DOHH2 (cell line): ENCODE data around the gene CD3D.
A peak's percentile ranks its signal among the peaks of the same experiment; 100 is the strongest.

Experiments used
- H3F3A ChIP-seq: fragments of 200-600 bp; sonication (generic), shearing (Covaris generic); 2 replicates; pipeline ENCODE4 v1.6.0; 2016; ENCODE audit warnings: antibody characterized with exemption, mild to moderate bottlenecking; ENCODE audit not compliant: control insufficient read depth, insufficient read depth
- H3K27ac ChIP-seq: fragments of 200-600 bp; sonication (generic); 2 replicates; pipeline ENCODE4 v1.5.1; 2014; ENCODE audit warnings: low read depth, mild to moderate bottlenecking, low read length, moderate library complexity
- H3K27me3 ChIP-seq: fragments of 200-600 bp; sonication (generic); 2 replicates; pipeline ENCODE4 v1.6.1; 2014; ENCODE audit warnings: mild to moderate bottlenecking, low read length, mixed read lengths; ENCODE audit not compliant: control insufficient read depth
- H3K36me3 ChIP-seq: fragments of 200-600 bp; sonication (generic); 2 replicates; pipeline ENCODE4 v1.6.1; 2014; ENCODE audit warnings: mild to moderate bottlenecking, low read length, moderate library complexity, mixed read lengths; ENCODE audit not compliant: control insufficient read depth
- H3K4me1 ChIP-seq: fragments of 200-600 bp; sonication (generic); 2 replicates; pipeline ENCODE4 v1.6.1; 2014; ENCODE audit warnings: mild to moderate bottlenecking, low read length, mixed read lengths; ENCODE audit not compliant: control insufficient read depth
- H3K4me2 ChIP-seq: fragments of 200-600 bp; sonication (generic); 2 replicates; pipeline ENCODE4 v1.6.0; 2014; ENCODE audit warnings: mild to moderate bottlenecking, low read length, moderate library complexity
- H3K4me3 ChIP-seq: fragments of 200-600 bp; sonication (generic); 2 replicates; pipeline ENCODE4 v1.5.1; 2014; ENCODE audit warnings: mild to moderate bottlenecking, low read length, mixed read lengths
- H3K79me2 ChIP-seq: fragments of 200-600 bp; sonication (generic); 2 replicates; pipeline ENCODE4 v1.6.1; 2014; ENCODE audit warnings: mild to moderate bottlenecking, low read length, mixed read lengths; ENCODE audit not compliant: control insufficient read depth
- H3K9me2 ChIP-seq: fragments of 200-600 bp; sonication (generic); replicated peaks from 2 replicates; pipeline ENCODE4 v1.6.1; 2014; ENCODE audit warnings: mild to moderate bottlenecking, low read length, mixed read lengths; ENCODE audit not compliant: control insufficient read depth
- H3K9me3 ChIP-seq: fragments of 200-600 bp; sonication (generic); 2 replicates; pipeline ENCODE4 v1.6.1; 2014; ENCODE audit warnings: antibody characterized with exemption, low read length, mixed read lengths; ENCODE audit not compliant: control insufficient read depth, insufficient read depth
- H4K20me1 ChIP-seq: fragments of 200-600 bp; sonication (generic); 2 replicates; pipeline ENCODE4 v1.6.0; 2014; ENCODE audit warnings: low read depth, mild to moderate bottlenecking, antibody characterized with exemption, low read length, moderate library complexity; ENCODE audit not compliant: control insufficient read depth, insufficient read depth
- CTCF ChIP-seq: fragments of 200-600 bp; sonication (generic); IDR thresholded peaks from one replicate; pipeline ENCODE4 v1.5.1; 2014; ENCODE audit warnings: antibody characterized with exemption, mild to moderate bottlenecking, low read depth, low read length; ENCODE audit not compliant: poor library complexity, severe bottlenecking
- EZH2phosphoT487 ChIP-seq: fragments of 200-600 bp; sonication (generic); IDR thresholded peaks from 2 replicates; pipeline ENCODE4 v1.6.1; 2017; ENCODE audit warnings: borderline replicate concordance, mild to moderate bottlenecking, antibody characterized with exemption, low read length, moderate library complexity, mixed read lengths

Gene CD3D

GRCh38 chr11:118340449-118340848, 2.1 kb downstream of the CD3D start:
- H3K4me1 ChIP-seq = peaks cover 20% of the 10 kb centered on the region
- TF ChIP-seq EZH2phosphoT487 (no peak), CTCF (no peak)

GRCh38 chr11:118339281-118339961, 3.1 kb downstream of the CD3D start:
- Histone ChIP-seq H3K4me3 (no peak overlapping the region), H3K9me2 (no peaks in the 10 kb centered on the region), H3K4me2 (no peak overlapping the region), H3K79me2 (no peaks in the 10 kb centered on the region), H3K27ac (no peak overlapping the region), H3K36me3 (no peaks in the 10 kb centered on the region), H3F3A (peaks cover 3% of the 10 kb centered on the region; the same call in 1 of the 2 replicates), H4K20me1 (no peaks in the 10 kb centered on the region), H3K4me1 (peaks cover 18% of the 10 kb centered on the region), H3K9me3 (no peaks in the 10 kb centered on the region), H3K27me3 (no peaks in the 10 kb centered on the region)
- TF ChIP-seq EZH2phosphoT487 (no peak), CTCF (no peak)

More at GRCh38 chr11:118340449-118340848, 2.1 kb downstream of the CD3D start:
- Histone ChIP-seq H3K27ac (no peak overlapping the region), H3F3A (no peaks in the 10 kb centered on the region), H3K36me3 (no peaks in the 10 kb centered on the region), H3K79me2 (no peaks in the 10 kb centered on the region), H3K9me2 (no peaks in the 10 kb centered on the region), H3K4me2 (no peak overlapping the region), H3K9me3 (no peaks in the 10 kb centered on the region), H4K20me1 (no peaks in the 10 kb centered on the region), H3K4me3 (no peak overlapping the region), H3K27me3 (no peaks in the 10 kb centered on the region)

GRCh38 chr11:118338637-118339061, 3.9 kb downstream of the CD3D start:
- H3F3A ChIP-seq = peaks cover 3% of the 10 kb centered on the region; the same call in 1 of the 2 replicates
- no peak overlapping the region for H3K27ac ChIP-seq
- H3K9me3 ChIP-seq = no peaks in the 10 kb centered on the region
- H3K9me2 ChIP-seq = no peaks in the 10 kb centered on the region
- no peaks in the 10 kb centered on the region for H3K27me3 ChIP-seq
- H3K4me1 ChIP-seq = peaks cover 18% of the 10 kb centered on the region
- no peak overlapping the region for H3K4me3 ChIP-seq
- H4K20me1 ChIP-seq = no peaks in the 10 kb centered on the region
- H3K4me2 ChIP-seq = peak overlapping the region; percentile 2; the same call in 1 of the 2 replicates
- no peaks in the 10 kb centered on the region for H3K36me3 ChIP-seq
- H3K79me2 ChIP-seq = no peaks in the 10 kb centered on the region
- no peak for TF ChIP-seq EZH2phosphoT487

GRCh38 chr11:118334745-118335144, 7.8 kb downstream of the CD3D start:
- Histone ChIP-seq H3K9me2 (no peaks in the 10 kb centered on the region), H3K9me3 (no peaks in the 10 kb centered on the region), H4K20me1 (no peaks in the 10 kb centered on the region), H3K27ac (no peak overlapping the region), H3K27me3 (no peaks in the 10 kb centered on the region), H3F3A (peaks cover 3% of the 10 kb centered on the region; the same call in 1 of the 2 replicates), H3K4me2 (no peak overlapping the region), H3K79me2 (no peaks in the 10 kb centered on the region), H3K4me3 (no peak overlapping the region), H3K4me1 (peaks cover 11% of the 10 kb centered on the region), H3K36me3 (no peaks in the 10 kb centered on the region)
- TF ChIP-seq CTCF (no peak), EZH2phosphoT487 (no peak)
